PC-3 (cell line): ENCODE data around the gene PTPA. TPM values are rescaled to one million over a fixed set of nuclear protein-coding genes. Genes with fewer than 3 reads are reported as not detected.

Experiments
- ATAC-seq: fragments of 200-7000 bp; cut with Tn5 transposase; 2 replicates; pipeline ENCODE4 v1.9.1; 2020; ENCODE audit warnings: mild to moderate bottlenecking, moderate library complexity
- BruUV-seq: library from RNA; stranded (reverse); fragments of 400-500 nt; replicated peaks from 2 replicates; lab custom pipeline; 2021; lab: Mats Ljungman, UMichigan
- CTCF ChIA-PET: fragments of 300-600 bp; sonication (Branson Sonifier 250); formaldehyde crosslinking; loops from one replicate; lab custom pipeline; 2022; ENCODE audit warnings: antibody characterized with exemption; lab: Charles Lee
- POLR2A ChIA-PET: fragments of 300-600 bp; sonication (Branson Sonifier 250); formaldehyde crosslinking; loops from one replicate; lab custom pipeline; 2022; ENCODE audit warnings: antibody characterized with exemption; ENCODE audit not compliant: unreplicated experiment; lab: Charles Lee
- DNase-seq: peaks from one replicate; pipeline ENCODE4 v3.0.0-alpha.2; 2015
- H2AFZ ChIP-seq: fragments of 300-600 bp; sonication (generic); 2 replicates; pipeline ENCODE4 v1.6.0; 2016; ENCODE audit warnings: antibody characterized with exemption, low read length
- H3F3A ChIP-seq: fragments of 300-600 bp; sonication (generic); one replicate; pipeline ENCODE4 v1.6.0; 2017; ENCODE audit warnings: antibody characterized with exemption, low read length, control low read depth, mild to moderate bottlenecking; ENCODE audit not compliant: unreplicated experiment
- H3K27ac ChIP-seq: fragments of 300-600 bp; sonication (generic); 2 replicates; pipeline ENCODE4 v1.5.1; 2016; ENCODE audit warnings: mild to moderate bottlenecking, low read length
- H3K27me3 ChIP-seq: fragments of 300-600 bp; sonication (generic); 2 replicates; pipeline ENCODE4 v1.6.1; 2016; ENCODE audit warnings: low read length, mixed read lengths
- H3K36me3 ChIP-seq: fragments of 300-600 bp; sonication (generic); 2 replicates; pipeline ENCODE4 v1.6.1; 2016; ENCODE audit warnings: low read depth, mixed run types, low read length, mixed read lengths
- H3K4me1 ChIP-seq: fragments of 300-600 bp; sonication (generic); 2 replicates; pipeline ENCODE4 v1.5.1; 2016; ENCODE audit warnings: low read length; ENCODE audit not compliant: insufficient read depth
- H3K4me2 ChIP-seq: fragments of 300-600 bp; sonication (generic); 2 replicates; pipeline ENCODE4 v1.6.0; 2016; ENCODE audit warnings: low read length
- H3K4me3 ChIP-seq: fragments of 300-600 bp; sonication (generic); 2 replicates; pipeline ENCODE4 v1.5.1; 2016; ENCODE audit warnings: mild to moderate bottlenecking, low read length, mixed read lengths
- H3K79me2 ChIP-seq: fragments of 300-600 bp; sonication (generic); 2 replicates; pipeline ENCODE4 v1.6.1; 2017; ENCODE audit warnings: low read length, mixed read lengths
- H3K9ac ChIP-seq: fragments of 300-600 bp; sonication (generic); 2 replicates; pipeline ENCODE4 v1.6.0; 2016; ENCODE audit warnings: mild to moderate bottlenecking, low read length
- H3K9me2 ChIP-seq: fragments of 300-600 bp; sonication (generic); replicated peaks from 2 replicates; pipeline ENCODE4 v1.6.1; 2016; ENCODE audit warnings: mixed run types, low read length, mixed read lengths
- H3K9me3 ChIP-seq: fragments of 300-600 bp; sonication (generic); 2 replicates; pipeline ENCODE4 v1.6.1; 2016; ENCODE audit warnings: low read length, mixed read lengths
- H4K20me1 ChIP-seq: fragments of 300-600 bp; sonication (generic); 2 replicates; pipeline ENCODE4 v1.6.1; 2016; ENCODE audit warnings: low read length, mixed read lengths
- CTCF ChIP-seq: fragments of 300-600 bp; sonication (generic); conservative IDR thresholded peaks from 2 replicates; pipeline ENCODE4 v1.5.1; 2017; ENCODE audit warnings: antibody characterized with exemption, low read depth, mild to moderate bottlenecking, low read length
- EZH2 ChIP-seq: fragments of 300-600 bp; sonication (generic); IDR thresholded peaks from one replicate; pipeline ENCODE4 v1.6.1; 2017; ENCODE audit warnings: antibody characterized with exemption, mild to moderate bottlenecking, low read length; ENCODE audit not compliant: unreplicated experiment
- EZH2phosphoT487 ChIP-seq: fragments of 300-600 bp; sonication (generic); IDR thresholded peaks from 2 replicates; pipeline ENCODE4 v1.6.1; 2018; ENCODE audit warnings: mild to moderate bottlenecking, antibody characterized with exemption, low read length, borderline replicate concordance
- intact Hi-C: fragments of 100-400 bp; cut with micrococcal nuclease; formaldehyde crosslinking; loops from 2 replicates; pipeline ENCODE4 v1.9.0; 2023
- total RNA-seq: library from RNA; depleted of rRNA; stranded (reverse); fragments of >200 nt; gene quantifications from 2 replicates; pipeline ENCODE4 v1.2.3, GENCODE V29; 2014

PTPA gene
- total RNA-seq, 1 experiment from 2014 or later = 138 TPM

- CTCF ChIA-PET = interaction anchor here (0.6 kb wide), 1 partner anchor 316 kb away, joined by 3 read pairs; no protein-coding TSS in a partner anchor
- BruUV-seq = no TSS peak
Observed at GRCh38 chr9:129178568-129179382, 67.6 kb downstream of the PTPA start.

GRCh38 chr9:129181246-129181645, 70.0 kb downstream of the PTPA start:
- Histone ChIP-seq H3K79me2 (peaks cover 14% of the 10 kb centered on the region), H2AFZ (no peak overlapping the region), H3K27ac (no peak overlapping the region), H3K4me1 (peaks cover 10% of the 10 kb centered on the region), H3F3A (no peaks in the 10 kb centered on the region), H3K9ac (no peak overlapping the region), H3K9me3 (no peaks in the 10 kb centered on the region), H3K4me3 (no peak overlapping the region), H4K20me1 (no peaks in the 10 kb centered on the region), H3K36me3 (no peaks in the 10 kb centered on the region), H3K27me3 (no peaks in the 10 kb centered on the region), H3K4me2 (no peak overlapping the region), H3K9me2 (no peaks in the 10 kb centered on the region)
- intact Hi-C loops = no loop called here
- TF ChIP-seq CTCF = no peak
- no peak for TF ChIP-seq EZH2phosphoT487
- no peak for TF ChIP-seq EZH2
- ChIA-PET POLR2A (no interaction called here), CTCF (no interaction called here)
- DNase-seq (no peak), ATAC-seq (no peak)
- no TSS peak for BruUV-seq

More at GRCh38 chr9:129178568-129179382, 67.6 kb downstream of the PTPA start:
- H3K27me3 ChIP-seq = no peaks in the 10 kb centered on the region
- H3F3A ChIP-seq = no peaks in the 10 kb centered on the region
- peak overlapping the region; percentile 71 for H2AFZ ChIP-seq
- H3K9ac ChIP-seq = no peak overlapping the region
- DNase-seq (no peak), ATAC-seq (no peak)
- peak overlapping the region; percentile 87 for H3K4me2 ChIP-seq
- H3K9me3 ChIP-seq = no peaks in the 10 kb centered on the region
- intact Hi-C loops = loop anchor here (5.0 to 10.0 kb wide), 2 partner anchors 156 to 434 kb away; no protein-coding TSS in a partner anchor
- no peak for TF ChIP-seq EZH2phosphoT487
- no peak for TF ChIP-seq EZH2
- TF ChIP-seq CTCF = no peak
- no peaks in the 10 kb centered on the region for H3K36me3 ChIP-seq
- POLR2A ChIA-PET = interaction anchor here (0.6 to 0.7 kb wide), 6 partner anchors 8 to 308 kb away, joined by 3 to 6 read pairs (median 4); no protein-coding TSS in a partner anchor
- H3K4me3 ChIP-seq = peak overlapping the region; percentile 88
- no peaks in the 10 kb centered on the region for H3K9me2 ChIP-seq
- H3K27ac ChIP-seq = no peak overlapping the region
- H4K20me1 ChIP-seq = no peaks in the 10 kb centered on the region
- H3K4me1 ChIP-seq = peaks cover 14% of the 10 kb centered on the region
- peaks cover 22% of the 10 kb centered on the region for H3K79me2 ChIP-seq

- H3K79me2 ChIP-seq = peaks cover 5% of the 10 kb centered on the region
- CTCF ChIA-PET = no interaction called here
- no peak overlapping the region for H3K4me2 ChIP-seq
Observed at GRCh38 chr9:129182122-129182521, 70.9 kb downstream of the PTPA start.

More at GRCh38 chr9:129182122-129182521, 70.9 kb downstream of the PTPA start:
- no peak for TF ChIP-seq EZH2phosphoT487
- TF ChIP-seq EZH2 = no peak
- TF ChIP-seq CTCF = no peak
- Histone ChIP-seq H3K27me3 (no peaks in the 10 kb centered on the region), H3K4me1 (peaks cover 10% of the 10 kb centered on the region), H2AFZ (no peak overlapping the region), H3K9me3 (no peaks in the 10 kb centered on the region), H3K9me2 (no peaks in the 10 kb centered on the region), H3K36me3 (no peaks in the 10 kb centered on the region), H3F3A (no peaks in the 10 kb centered on the region), H3K4me3 (no peak overlapping the region), H3K27ac (no peak overlapping the region), H3K9ac (no peak overlapping the region), H4K20me1 (no peaks in the 10 kb centered on the region)
- ATAC-seq = no peak
- intact Hi-C loops = no loop called here
- POLR2A ChIA-PET = no interaction called here
- no TSS peak for BruUV-seq
- DNase-seq = no peak
